Breast epithelium (tissue), 3 donors: ENCODE results near the gene CRYBA2.

Source experiments
- CTCF ChIP-seq, 3 donors: fragments of 450-650 bp; IDR thresholded peaks; one replicate each; pipeline ENCODE4 v1.5.1; 2016 to 2017; ENCODE audit warnings: antibody characterized with exemption in 3 of 3, mild to moderate bottlenecking in 3 of 3, moderate library complexity in 3 of 3
- POLR2A ChIP-seq: fragments of 450-650 bp; IDR thresholded peaks from one replicate; pipeline ENCODE4 v1.6.1; 2016; ENCODE audit warnings: antibody characterized with exemption, mild to moderate bottlenecking, moderate library complexity
- POLR2AphosphoS5 ChIP-seq, 3 donors: sonication (generic); formaldehyde crosslinking; IDR thresholded peaks; one replicate each; pipeline ENCODE4 v1.6.1; 2017; ENCODE audit warnings: antibody characterized with exemption in 3 of 3

DNA sequence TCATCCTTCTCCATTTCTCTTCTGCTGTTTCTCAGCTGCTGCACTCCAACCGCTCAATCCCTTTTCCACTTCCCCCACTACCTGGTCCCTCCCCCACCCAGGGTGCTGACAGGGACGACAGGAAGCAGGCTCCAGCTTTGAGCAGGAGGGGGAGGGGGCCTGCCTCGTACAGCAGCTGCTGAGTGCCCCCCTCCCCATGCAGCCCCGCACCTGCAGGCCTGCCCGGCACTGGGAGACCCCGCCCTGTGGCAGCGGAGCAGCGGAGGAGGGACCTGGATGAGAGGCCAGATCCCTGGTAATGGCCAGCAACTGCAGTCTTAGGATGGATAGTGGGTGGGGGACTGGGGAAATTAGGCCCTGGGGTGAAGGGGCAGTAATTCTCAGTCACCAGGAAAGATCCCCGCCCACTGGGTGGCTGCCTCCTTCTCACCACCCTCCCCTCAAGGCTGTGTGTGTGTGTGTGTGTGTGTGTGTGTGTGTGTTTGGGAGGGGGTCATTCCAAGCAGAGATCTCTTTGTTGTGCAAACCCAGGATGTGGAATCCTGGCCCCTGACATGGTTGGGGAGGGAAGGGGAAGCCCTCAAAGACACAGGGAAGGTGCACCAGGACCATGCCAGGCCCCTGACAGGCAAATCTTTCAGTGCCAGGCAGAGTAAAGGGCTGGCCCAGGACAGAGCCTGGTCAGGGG, 6.8 kb upstream of the CRYBA2 start:
- no peak for TF ChIP-seq CTCF (IDR thresholded peaks at IDR 0.05)
- TF ChIP-seq POLR2AphosphoS5 (IDR thresholded peaks at IDR 0.05), result no peak
- TF ChIP-seq POLR2A, result no peak
